ENCODE measurements around the gene GTF2H1. TPM values are rescaled to one million over a fixed set of nuclear protein-coding genes. Genes with fewer than 3 reads are reported as not detected.

Gene GTF2H1
- total RNA-seq, 1 donor from 2014 or later: 26.5 TPM

- peaks cover 1% of the 10 kb centered on the region for H3K9me3 Mint-ChIP-seq (ENCODE audit: unreplicated experiment)
- no peak for DNase-seq
- H3K27me3 Mint-ChIP-seq (ENCODE audit: unreplicated experiment): peaks cover 2% of the 10 kb centered on the region
- H3K4me3 Mint-ChIP-seq (ENCODE audit: unreplicated experiment): no peak overlapping the region
- no peak for TF ChIP-seq CTCF (IDR thresholded peaks at IDR 0.05; ENCODE audit: partially characterized antibody, unreplicated experiment)
- H3K36me3 Mint-ChIP-seq (ENCODE audit: unreplicated experiment): no peaks in the 10 kb centered on the region
- H3K4me1 Mint-ChIP-seq (ENCODE audit: low read depth, unreplicated experiment): peaks cover 4% of the 10 kb centered on the region
- no peak overlapping the region for H3K27ac Mint-ChIP-seq (ENCODE audit: unreplicated experiment)
Observed at GRCh38 chr11:18314784-18315523, 7.4 kb upstream of the GTF2H1 start.

- Mint-ChIP-seq H3K4me1 (ENCODE audit: low read depth, unreplicated experiment) (peaks cover 4% of the 10 kb centered on the region), H3K27me3 (ENCODE audit: unreplicated experiment) (peaks cover 2% of the 10 kb centered on the region), H3K27ac (ENCODE audit: unreplicated experiment) (no peak overlapping the region), H3K36me3 (ENCODE audit: unreplicated experiment) (no peaks in the 10 kb centered on the region), H3K9me3 (ENCODE audit: unreplicated experiment) (peaks cover 1% of the 10 kb centered on the region), H3K4me3 (ENCODE audit: unreplicated experiment) (no peak overlapping the region)
- no peak for TF ChIP-seq CTCF (IDR thresholded peaks at IDR 0.05; ENCODE audit: partially characterized antibody, unreplicated experiment)
- DNase-seq: no peak
Observed at GRCh38 chr11:18315893-18316292, 6.5 kb upstream of the GTF2H1 start.

- H3K27me3 Mint-ChIP-seq (ENCODE audit: unreplicated experiment): peaks cover 4% of the 10 kb centered on the region
- no peak overlapping the region for H3K27ac Mint-ChIP-seq (ENCODE audit: unreplicated experiment)
- TF ChIP-seq CTCF (IDR thresholded peaks at IDR 0.05; ENCODE audit: partially characterized antibody, unreplicated experiment): no peak
- no peaks in the 10 kb centered on the region for H3K36me3 Mint-ChIP-seq (ENCODE audit: unreplicated experiment)
- no peak overlapping the region for H3K4me3 Mint-ChIP-seq (ENCODE audit: unreplicated experiment)
- H3K9me3 Mint-ChIP-seq (ENCODE audit: unreplicated experiment): peaks cover 8% of the 10 kb centered on the region
- peaks cover 9% of the 10 kb centered on the region for H3K4me1 Mint-ChIP-seq (ENCODE audit: low read depth, unreplicated experiment)
- DNase-seq: no peak
Observed at GRCh38 chr11:18317551-18317950, 4.8 kb upstream of the GTF2H1 start.

- no peaks in the 10 kb centered on the region for H3K36me3 Mint-ChIP-seq (ENCODE audit: unreplicated experiment)
- no peak overlapping the region for H3K4me3 Mint-ChIP-seq (ENCODE audit: unreplicated experiment)
- peaks cover 8% of the 10 kb centered on the region for H3K9me3 Mint-ChIP-seq (ENCODE audit: unreplicated experiment)
- peaks cover 4% of the 10 kb centered on the region for H3K27me3 Mint-ChIP-seq (ENCODE audit: unreplicated experiment)
- H3K4me1 Mint-ChIP-seq (ENCODE audit: low read depth, unreplicated experiment): peaks cover 14% of the 10 kb centered on the region
- TF ChIP-seq CTCF (IDR thresholded peaks at IDR 0.05; ENCODE audit: partially characterized antibody, unreplicated experiment): no peak
- H3K27ac Mint-ChIP-seq (ENCODE audit: unreplicated experiment): no peak overlapping the region
- DNase-seq: no peak
Observed at GRCh38 chr11:18319914-18320313, 2.5 kb upstream of the GTF2H1 start.

GRCh38 chr11:18320617-18321016 lies 1.8 kb upstream of the GTF2H1 start:
- Mint-ChIP-seq H3K4me1 (ENCODE audit: low read depth, unreplicated experiment) (peaks cover 14% of the 10 kb centered on the region), H3K27ac (ENCODE audit: unreplicated experiment) (no peak overlapping the region), H3K4me3 (ENCODE audit: unreplicated experiment) (no peak overlapping the region)

More at GRCh38 chr11:18320617-18321016, 1.8 kb upstream of the GTF2H1 start:
- DNase-seq: no peak
- Mint-ChIP-seq H3K27me3 (ENCODE audit: unreplicated experiment) (peaks cover 4% of the 10 kb centered on the region), H3K36me3 (ENCODE audit: unreplicated experiment) (no peaks in the 10 kb centered on the region), H3K9me3 (ENCODE audit: unreplicated experiment) (peaks cover 8% of the 10 kb centered on the region)
- TF ChIP-seq CTCF (IDR thresholded peaks at IDR 0.05; ENCODE audit: partially characterized antibody, unreplicated experiment): no peak

Measured in glutamatergic neuron (in vitro differentiated cells).